Astrocyte of the hippocampus (primary cell): Measurements from ENCODE around the gene ZNF184.
A peak's percentile ranks its signal among the peaks of the same experiment; 100 is the strongest.

Source experiments
- DNase-seq: peaks from one replicate; pipeline ENCODE4 v3.0.0; 2011; ENCODE audit warnings: low read depth, low spot score

Gene ZNF184

GRCh38 chr6:27472617-27473400 is at the start of gene ZNF184:
Gene ZNF184, minus strand, starts transcription at chr6:27473105. Its CDS starts 811 bp downstream, at chr6:27472294.
- peak; percentile 99 for DNase-seq

GRCh38 chr6:27518881-27519795 is 46.2 kb upstream of the ZNF184 start:
- peak; percentile 91 for DNase-seq

- no peak for DNase-seq
Measured at GRCh38 chr6:27517928-27518787, 45.3 kb upstream of the ZNF184 start.

- no peak for DNase-seq
Measured at GRCh38 chr6:27517238-27517637, 44.3 kb upstream of the ZNF184 start.

- no peak for DNase-seq
Measured at GRCh38 chr6:27514906-27515495, 42.1 kb upstream of the ZNF184 start.

GRCh38 chr6:27512525-27512924 is 39.6 kb upstream of the ZNF184 start:
- DNase-seq, result no peak

GRCh38 chr6:27507041-27507956 is 34.4 kb upstream of the ZNF184 start:
- DNase-seq, result no peak

- peak; percentile 26 for DNase-seq
Measured at GRCh38 chr6:27505209-27506027, 32.5 kb upstream of the ZNF184 start.

GRCh38 chr6:27503436-27504030 is 30.6 kb upstream of the ZNF184 start:
- peak; percentile 80 for DNase-seq

GRCh38 chr6:27502508-27503435 is 29.9 kb upstream of the ZNF184 start:
- DNase-seq, result peak; percentile 68

- no peak for DNase-seq
Measured at GRCh38 chr6:27501187-27501586, 28.3 kb upstream of the ZNF184 start.

GRCh38 chr6:27500177-27500576 is 27.3 kb upstream of the ZNF184 start:
- DNase-seq, result no peak

- DNase-seq, result peak; percentile 82
Measured at GRCh38 chr6:27495386-27496135, 22.7 kb upstream of the ZNF184 start.

- no peak for DNase-seq
Measured at GRCh38 chr6:27494987-27495385, 22.1 kb upstream of the ZNF184 start.

- no peak for DNase-seq
Measured at GRCh38 chr6:27494103-27494502, 21.2 kb upstream of the ZNF184 start.

- no peak for DNase-seq
Measured at GRCh38 chr6:27492631-27493190, 19.8 kb upstream of the ZNF184 start.
